Left lung (tissue), 10 donors: ENCODE data around the gene NFATC1. TPM values are rescaled to one million over a fixed set of nuclear protein-coding genes. Genes with fewer than 3 reads are reported as not detected.

Source experiments
- ATAC-seq: fragments of 200-7000 bp; cut with Tn5 transposase; one replicate; pipeline ENCODE4 v1.9.1; 2020; ENCODE audit warnings: moderate library complexity
- DNase-seq, 4 donors: peaks; one replicate each; pipeline ENCODE4 v3.0.0-alpha.2; 2013 to 2020
- H3K27ac ChIP-seq, 2 donors: fragments of 200-600 bp; sonication (generic) in 1 of 2; one replicate each; pipeline versions ENCODE4 v1.5.0 to v1.8.0; 2020 to 2021
- H3K27me3 ChIP-seq, 2 donors: fragments of 200-600 bp; sonication (generic) in 1 of 2; one replicate each; pipeline versions ENCODE4 v1.5.0 to v1.8.0; 2020 to 2021
- H3K36me3 ChIP-seq, 2 donors: fragments of 200-600 bp; sonication (generic) in 1 of 2; one replicate each; pipeline versions ENCODE4 v1.5.0 to v1.8.0; 2020 to 2021
- H3K4me1 ChIP-seq, 2 donors: fragments of 200-600 bp; one replicate each; pipeline ENCODE4 v1.8.0; 2021
- H3K4me3 ChIP-seq, 2 donors: fragments of 200-600 bp; sonication (generic) in 1 of 2; one replicate each; pipeline versions ENCODE4 v1.5.0 to v1.8.0; 2020 to 2021; ENCODE audit warnings: mild to moderate bottlenecking in 1 of 2
- H3K9me3 ChIP-seq, 2 donors: fragments of 200-600 bp; sonication (generic) in 1 of 2; one replicate each; pipeline versions ENCODE4 v1.5.0 to v1.8.0; 2020 to 2021
- intact Hi-C, 2 donors: fragments of 100-400 bp; cut with DNase I; formaldehyde crosslinking; loops; one replicate each; pipeline versions ENCODE4 v1.11.2 to v1.14.2; 2022
- polyA plus RNA-seq, 6 donors: library from polyadenylated mRNA; unstranded; fragments of 120-200 nt; gene quantifications; one replicate each; pipeline ENCODE4 v1.2.1, GENCODE V29; 2013; ENCODE audit not compliant: insufficient read length in 6 of 6
- total RNA-seq, 2 donors: library from RNA; stranded (reverse); fragmentation: NEBNext Ultra II Directional; extraction: Animal tissue kit (Norgen Biotek cat#: 25700); gene quantifications; one replicate each; pipeline ENCODE4 v1.2.1, GENCODE V29; 2021
- TF ChIP-seq, protein P1 (sequence below), 2 donors: fragments of 200-600 bp; sonication (generic) in 1 of 2; IDR thresholded peaks; one replicate each; pipeline versions ENCODE4 v1.5.0 to v1.8.0; 2021; ENCODE audit warnings: antibody characterized with exemption in 2 of 2
- donor health status: DM: no; HTN: yes; CAD: no.
- donor health status: DM: no; HTN: no; CAD: no.

NFATC1 gene
- total and polyA plus RNA-seq, 8 donors: 6.5 to 17.1 (median 8.0) TPM

DNA sequence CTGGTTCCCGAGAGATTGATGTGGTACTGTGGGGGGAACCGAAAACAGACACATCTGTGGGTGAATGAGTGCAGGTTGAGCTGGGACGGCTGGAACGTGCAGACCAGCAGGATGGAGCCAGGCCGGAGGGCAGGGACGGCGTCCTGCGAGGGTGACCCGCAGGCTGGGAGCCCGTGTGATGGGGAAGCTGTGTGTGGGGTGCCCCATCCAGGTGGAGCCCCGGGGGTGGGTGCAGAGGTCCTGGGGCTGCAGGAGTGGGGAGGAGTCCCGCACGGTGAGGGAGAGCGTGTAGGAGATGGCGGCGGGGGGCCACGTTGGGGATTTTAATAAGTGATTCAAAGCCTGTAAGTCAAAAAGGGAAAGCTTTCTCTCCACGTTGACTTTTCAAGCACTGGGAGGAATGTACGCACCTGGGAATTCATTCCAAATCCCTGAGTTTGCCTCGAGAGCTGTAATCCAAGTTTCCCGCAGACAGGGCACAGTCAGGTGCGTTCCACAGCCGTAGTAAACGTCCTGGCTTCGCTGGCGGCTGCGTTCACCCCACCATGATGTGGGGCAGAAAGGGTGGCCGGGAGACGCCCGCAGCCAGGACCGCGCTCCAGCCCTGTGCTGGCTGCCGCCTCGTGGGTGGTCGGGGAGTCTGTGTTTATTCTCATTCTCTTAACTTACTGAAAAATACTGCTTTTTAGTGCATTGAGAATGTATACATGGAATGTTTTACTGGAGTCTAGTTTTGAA is 54.0 kb downstream of the NFATC1 start:
- intact Hi-C loops: no loop called here
- H3K4me1 ChIP-seq: peaks cover 5 to 6% of the 10 kb centered on the region in 2 donors
- TF ChIP-seq, protein P1, sequence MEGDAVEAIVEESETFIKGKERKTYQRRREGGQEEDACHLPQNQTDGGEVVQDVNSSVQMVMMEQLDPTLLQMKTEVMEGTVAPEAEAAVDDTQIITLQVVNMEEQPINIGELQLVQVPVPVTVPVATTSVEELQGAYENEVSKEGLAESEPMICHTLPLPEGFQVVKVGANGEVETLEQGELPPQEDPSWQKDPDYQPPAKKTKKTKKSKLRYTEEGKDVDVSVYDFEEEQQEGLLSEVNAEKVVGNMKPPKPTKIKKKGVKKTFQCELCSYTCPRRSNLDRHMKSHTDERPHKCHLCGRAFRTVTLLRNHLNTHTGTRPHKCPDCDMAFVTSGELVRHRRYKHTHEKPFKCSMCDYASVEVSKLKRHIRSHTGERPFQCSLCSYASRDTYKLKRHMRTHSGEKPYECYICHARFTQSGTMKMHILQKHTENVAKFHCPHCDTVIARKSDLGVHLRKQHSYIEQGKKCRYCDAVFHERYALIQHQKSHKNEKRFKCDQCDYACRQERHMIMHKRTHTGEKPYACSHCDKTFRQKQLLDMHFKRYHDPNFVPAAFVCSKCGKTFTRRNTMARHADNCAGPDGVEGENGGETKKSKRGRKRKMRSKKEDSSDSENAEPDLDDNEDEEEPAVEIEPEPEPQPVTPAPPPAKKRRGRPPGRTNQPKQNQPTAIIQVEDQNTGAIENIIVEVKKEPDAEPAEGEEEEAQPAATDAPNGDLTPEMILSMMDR (IDR thresholded peaks at IDR 0.05): no peak

DNA sequence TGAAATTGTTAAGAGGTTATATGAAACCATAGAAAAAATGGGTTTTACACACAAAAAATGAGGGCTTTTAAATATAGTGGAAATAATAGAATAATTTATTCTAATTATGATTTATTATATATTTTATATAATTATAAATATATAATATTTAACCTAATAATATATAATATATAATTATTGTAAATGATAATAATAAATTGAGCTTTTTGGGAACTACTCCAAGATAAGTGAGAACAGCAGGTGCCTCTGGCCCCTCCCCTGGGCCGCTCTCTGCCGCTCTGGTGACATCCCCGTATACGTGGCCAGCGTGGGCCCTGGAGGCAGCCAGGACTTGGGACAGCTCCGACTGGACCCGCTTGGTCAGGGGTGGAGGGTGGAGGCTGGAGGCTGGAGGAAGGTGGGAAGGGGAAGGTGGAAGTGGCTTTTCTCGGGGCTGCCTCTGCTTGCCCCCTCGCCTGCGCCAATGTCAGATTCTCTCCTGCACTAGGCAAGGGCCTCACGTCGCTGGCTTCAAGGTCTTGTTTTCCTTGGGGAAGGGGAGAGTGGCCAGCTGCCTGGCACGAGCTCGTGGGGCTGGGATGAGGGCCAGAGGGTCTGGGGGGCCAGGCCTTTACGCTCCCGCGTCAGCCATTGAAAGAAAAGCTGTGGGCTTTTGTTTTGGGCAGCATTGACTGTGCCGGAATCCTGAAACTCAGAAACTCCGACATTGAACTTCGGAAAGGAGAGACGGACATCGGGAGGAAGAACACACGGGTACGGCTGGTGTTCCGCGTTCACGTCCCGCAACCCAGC is 54.8 kb downstream of the NFATC1 start:
- DNase-seq: no peak
- no peaks in the 10 kb centered on the region for H3K27me3 ChIP-seq
- no peak overlapping the region for H3K27ac ChIP-seq
- TF ChIP-seq, protein P1 (IDR thresholded peaks at IDR 0.05): no peak
- no peak for ATAC-seq
- peaks cover 0 to 60% of the 10 kb centered on the region in 2 donors for H3K36me3 ChIP-seq
- no peaks in the 10 kb centered on the region for H3K9me3 ChIP-seq
- H3K4me3 ChIP-seq: no peak overlapping the region
- intact Hi-C loops: no loop called here
- H3K4me1 ChIP-seq: peaks cover 5 to 6% of the 10 kb centered on the region in 2 donors

More for the DNA sequence above, 54.0 kb downstream of the NFATC1 start:
- H3K9me3 ChIP-seq: no peaks in the 10 kb centered on the region
- H3K4me3 ChIP-seq: no peak overlapping the region
- H3K27ac ChIP-seq: no peak overlapping the region
- no peak for DNase-seq
- H3K27me3 ChIP-seq: no peaks in the 10 kb centered on the region
- peaks cover 0 to 53% of the 10 kb centered on the region in 2 donors for H3K36me3 ChIP-seq
- ATAC-seq: no peak

DNA sequence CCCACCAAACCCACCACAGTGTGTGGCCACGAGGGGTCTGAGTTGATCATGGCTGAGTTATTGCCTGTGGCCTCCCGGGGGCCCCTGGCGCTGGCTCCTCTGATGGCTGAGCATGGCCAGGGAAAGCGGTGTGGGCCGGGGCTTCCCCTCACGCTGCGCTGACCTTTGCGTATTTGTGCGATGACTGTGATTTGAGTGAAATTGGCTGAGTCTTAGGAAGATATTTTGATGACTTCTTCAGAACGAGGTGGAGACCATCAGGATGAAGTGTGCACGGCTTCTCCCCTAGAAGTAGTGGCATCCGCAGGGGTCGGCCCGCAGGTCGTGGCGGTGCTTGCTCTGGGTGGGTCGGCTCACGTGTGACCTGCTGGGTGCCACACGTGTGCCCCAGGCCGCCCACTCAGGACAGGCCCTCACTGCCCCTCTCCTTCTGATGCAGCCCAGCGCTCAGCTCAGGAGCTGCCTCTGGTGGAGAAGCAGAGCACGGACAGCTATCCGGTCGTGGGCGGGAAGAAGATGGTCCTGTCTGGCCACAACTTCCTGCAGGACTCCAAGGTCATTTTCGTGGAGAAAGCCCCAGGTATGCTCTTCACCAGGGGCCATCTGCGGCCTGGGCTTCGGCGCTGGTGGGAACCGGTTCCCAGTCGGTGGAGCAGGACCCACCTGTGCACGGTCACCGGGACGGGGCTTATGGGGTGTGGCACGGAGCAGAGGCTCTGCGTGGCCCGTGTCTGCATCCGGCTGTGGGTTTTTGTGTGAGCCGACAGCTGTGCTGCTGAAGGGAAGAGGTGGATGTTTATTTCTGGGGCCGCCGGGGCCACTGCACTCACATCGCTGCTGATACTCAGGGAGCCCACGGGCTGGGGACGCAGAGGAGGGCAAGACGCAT is 55.8 kb downstream of the NFATC1 start:
- ATAC-seq (no peak), DNase-seq (no peak)
- Histone ChIP-seq H3K4me3 (no peak overlapping the region), H3K27me3 (no peaks in the 10 kb centered on the region), H3K4me1 (peaks cover 5 to 6% of the 10 kb centered on the region in 2 donors), H3K27ac (no peak overlapping the region), H3K36me3 (peaks cover 0 to 67% of the 10 kb centered on the region in 2 donors), H3K9me3 (no peaks in the 10 kb centered on the region)
- intact Hi-C loops: no loop called here
- TF ChIP-seq, protein P1 (IDR thresholded peaks at IDR 0.05): no peak

DNA sequence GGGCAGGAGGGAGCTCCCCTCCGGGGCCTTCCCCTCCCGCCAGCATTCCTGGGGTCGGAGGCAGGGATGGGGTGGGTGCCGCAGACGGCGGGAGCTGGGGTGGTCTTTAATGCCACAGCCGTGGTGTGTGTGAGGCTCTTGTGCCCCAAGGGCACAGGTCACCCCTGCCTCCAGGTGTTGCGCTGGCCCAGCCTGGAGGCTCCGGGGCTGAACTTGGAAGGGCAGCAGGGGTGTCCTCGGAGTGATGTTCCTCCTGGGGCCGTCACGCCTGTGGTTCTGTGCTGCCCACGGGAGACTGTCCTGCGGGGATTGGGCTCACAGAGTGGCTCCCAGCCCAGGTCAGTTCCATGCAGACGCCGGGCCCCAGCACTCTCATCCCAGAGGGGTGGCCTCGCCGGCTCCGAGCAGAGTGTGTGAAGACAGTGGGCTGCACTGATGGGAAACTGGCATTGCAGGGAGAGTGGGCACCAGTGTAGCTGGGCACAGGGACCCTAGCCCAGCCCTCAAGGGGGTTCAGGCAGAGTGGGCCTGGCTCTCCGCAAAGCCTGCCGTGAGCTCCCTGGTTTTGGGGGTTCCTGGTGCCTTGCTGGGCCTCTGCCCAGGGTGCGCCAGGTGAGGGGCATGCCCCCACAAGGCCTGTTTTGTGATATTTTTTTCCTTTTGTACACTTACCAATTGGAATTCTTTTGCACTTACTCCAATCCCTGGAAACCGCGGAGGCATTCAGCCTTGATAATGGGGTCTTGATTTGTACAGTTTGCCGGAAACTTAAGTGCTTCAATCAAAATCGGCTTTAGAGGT is 56.7 kb downstream of the NFATC1 start:
- peaks cover 5 to 6% of the 10 kb centered on the region in 2 donors for H3K4me1 ChIP-seq
- intact Hi-C loops: no loop called here
- ATAC-seq: no peak
- peaks cover 0 to 67% of the 10 kb centered on the region in 2 donors for H3K36me3 ChIP-seq
- H3K4me3 ChIP-seq: no peak overlapping the region
- H3K9me3 ChIP-seq: no peaks in the 10 kb centered on the region
- no peaks in the 10 kb centered on the region for H3K27me3 ChIP-seq
- H3K27ac ChIP-seq: no peak overlapping the region
- no peak for DNase-seq
- TF ChIP-seq, protein P1 (IDR thresholded peaks at IDR 0.05): no peak
